Activated T-helper 1 cell treated with anti-CD3 and anti-CD28 coated beads, Interleukin-12 subunit alpha, Interleukin-12 subunit beta, Interleukin-2, Interleukin-4 antibody, amounts not matched to agents 30 ng/mL and 10 ng/mL and 1 ng/mL, durations not matched to agents 14 hours and 24 hours and 36 hours (primary cell): ENCODE data around the gene NR2C2AP. TPM values are rescaled to one million over a fixed set of nuclear protein-coding genes. Genes with fewer than 3 reads are reported as not detected.
"Not testable (repeated sequence)": the region's sequence is repeated elsewhere in the genome, so short reads cannot be mapped to it uniquely, and the experiment has no call there.

Experiments
- DNase-seq: peaks from one replicate; pipeline ENCODE4 v3.0.0; 2021; ENCODE audit warnings: low spot score
- H3K27ac Mint-ChIP-seq: one replicate; pipeline ENCODE4 v1.8.0; 2021; ENCODE audit warnings: mild to moderate bottlenecking, mixed read lengths
- H3K27me3 Mint-ChIP-seq: one replicate; pipeline ENCODE4 v1.8.0; 2022; ENCODE audit warnings: mild to moderate bottlenecking, moderate library complexity, mixed read lengths; ENCODE audit not compliant: insufficient read depth
- H3K36me3 Mint-ChIP-seq: one replicate; pipeline ENCODE4 v1.8.0; 2021; ENCODE audit warnings: low read depth, mixed read lengths
- H3K4me1 Mint-ChIP-seq: one replicate; pipeline ENCODE4 v1.8.0; 2021; ENCODE audit warnings: low read depth, mixed read lengths
- H3K4me3 Mint-ChIP-seq: one replicate; pipeline ENCODE4 v1.8.0; 2021; ENCODE audit warnings: mild to moderate bottlenecking, moderate library complexity, mixed read lengths
- H3K9me3 Mint-ChIP-seq: one replicate; pipeline ENCODE4 v1.8.0; 2021; ENCODE audit warnings: mixed read lengths
- intact Hi-C: fragments of 100-400 bp; cut with micrococcal nuclease; formaldehyde crosslinking; loops from one replicate; pipeline ENCODE4 v1.15.1; 2024
- total RNA-seq: library from RNA; stranded (reverse); gene quantifications from 2 replicates; pipeline ENCODE4 v1.2.3, GENCODE V29; 2022

NR2C2AP gene
- total RNA-seq, 1 donor from 2014 or later = 52.0 TPM

DNA sequence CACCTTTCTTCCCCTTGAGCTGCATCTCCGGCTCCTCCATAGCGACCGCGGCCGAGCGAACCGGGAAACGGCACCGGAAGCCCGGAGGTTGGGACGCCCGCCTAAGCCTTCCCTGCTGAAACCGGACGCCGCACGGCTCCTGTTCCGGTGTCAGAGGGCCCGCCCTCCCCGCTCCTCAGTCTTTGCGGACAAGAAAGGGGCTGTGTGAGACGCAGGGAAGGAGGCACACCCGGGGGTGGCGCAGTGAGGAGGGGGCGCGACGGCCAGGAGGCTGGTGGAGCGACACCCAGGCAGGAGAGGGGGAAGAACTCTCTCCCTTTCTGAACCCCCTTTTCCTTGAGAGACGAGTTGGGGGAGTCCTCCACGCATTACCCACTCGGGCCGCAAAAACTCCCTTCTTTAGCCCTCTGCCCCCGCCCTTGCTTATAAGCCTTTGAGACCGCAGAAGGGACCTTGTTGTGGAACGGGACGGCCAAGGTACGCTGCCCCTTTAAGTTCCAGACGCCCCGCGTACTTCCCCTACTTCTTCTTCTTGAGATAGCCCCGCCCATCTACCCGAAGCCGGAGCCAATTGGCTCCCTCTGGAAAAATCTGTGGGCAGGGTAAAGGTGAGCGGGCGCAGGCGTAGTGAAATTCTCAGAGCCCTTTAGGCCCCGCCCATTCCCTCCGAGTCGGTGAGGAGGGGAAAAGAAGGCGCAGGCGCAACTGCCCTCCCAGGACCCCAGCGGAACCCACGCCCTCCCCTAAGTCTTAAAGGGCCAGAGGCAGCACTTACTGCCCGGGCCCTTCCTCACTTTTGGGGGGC lies 10.9 kb downstream of the NR2C2AP start, which contains the start of the genes BORCS8 and RFXANK:
BORCS8 (minus strand) TSS at position 75 of the 805 bp plus-strand sequence; CDS start at position 40, 35 bp downstream.
RFXANK (plus strand) TSS at position 181 of the 805 bp plus-strand sequence. CDS start 1,689 bp downstream, outside the sequence.
- peak; percentile 99 for DNase-seq
- Mint-ChIP-seq H3K4me1 (peaks cover 20% of the 10 kb centered on the region), H3K27me3 (no peaks in the 10 kb centered on the region), H3K4me3 (peak within 1 kb of the TSS; percentile 96), H3K9me3 (no peaks in the 10 kb centered on the region), H3K27ac (peak within 1 kb of the TSS; percentile 99), H3K36me3 (peaks cover 7% of the 10 kb centered on the region)
- intact Hi-C loops = loop anchor here (1.0 to 5.0 kb wide), 14 partner anchors 11 to 670 kb away; partner anchors contain the start of genes ARMC6, COPE, DDX49 and ELL

DNA sequence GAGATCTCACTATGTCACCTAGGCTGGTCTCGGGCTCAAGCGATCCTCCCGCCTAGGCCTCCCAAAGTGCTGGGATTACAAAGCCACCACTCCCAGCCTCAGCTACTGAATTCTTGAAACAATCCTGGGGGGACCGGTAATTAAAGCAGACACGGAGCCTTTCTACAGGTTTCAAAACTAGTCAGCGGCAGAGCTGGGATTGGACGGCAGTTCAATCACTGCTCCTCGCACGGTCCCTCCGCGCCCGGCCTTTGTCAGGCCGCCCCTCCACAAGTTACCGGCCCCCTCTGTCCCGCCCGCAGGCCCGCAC lies 11.5 kb downstream of the NR2C2AP start:
- no peak for DNase-seq
- Mint-ChIP-seq H3K27ac (peak overlapping the region; percentile 99), H3K4me3 (peak overlapping the region; percentile 96), H3K36me3 (peaks cover 7% of the 10 kb centered on the region), H3K9me3 (peaks cover 3% of the 10 kb centered on the region), H3K27me3 (no peaks in the 10 kb centered on the region), H3K4me1 (peaks cover 20% of the 10 kb centered on the region)
- intact Hi-C loops = loop anchor here (1.0 to 5.0 kb wide), 14 partner anchors 12 to 669 kb away; partner anchors contain the start of genes ARMC6, COPE, DDX49 and ELL

DNA sequence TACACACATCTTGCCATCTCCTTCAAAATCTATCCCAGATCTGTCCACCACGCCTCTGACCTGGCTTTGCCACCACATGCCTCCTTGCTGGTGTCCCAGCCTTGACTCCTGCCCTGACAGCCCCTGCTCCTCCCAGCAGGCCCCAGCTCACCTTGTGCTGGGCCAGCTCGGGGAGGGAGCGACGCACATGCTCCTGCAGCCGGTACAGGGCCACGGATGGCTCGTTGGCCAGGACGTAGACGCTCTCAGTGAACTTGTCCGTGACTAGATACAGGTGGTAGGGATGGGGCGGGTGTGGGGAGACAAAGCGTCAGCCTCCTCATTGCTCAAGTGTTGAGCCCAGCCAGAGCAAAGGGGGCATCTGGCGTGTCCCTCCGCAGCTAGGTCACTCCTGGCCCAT lies 16.5 kb downstream of the NR2C2AP start:
- H3K4me3 Mint-ChIP-seq = no peak overlapping the region
- H3K27ac Mint-ChIP-seq = no peak overlapping the region
- DNase-seq = no peak
- peaks cover 8% of the 10 kb centered on the region for H3K9me3 Mint-ChIP-seq
- peaks cover 19% of the 10 kb centered on the region for H3K36me3 Mint-ChIP-seq
- intact Hi-C loops = loop anchor here (1.0 to 2.0 kb wide), 2 partner anchors 134 to 174 kb away; partner anchors contain the start of genes MAU2 and SUGP1
- peaks cover 6% of the 10 kb centered on the region for H3K4me1 Mint-ChIP-seq
- H3K27me3 Mint-ChIP-seq = no peaks in the 10 kb centered on the region

DNA sequence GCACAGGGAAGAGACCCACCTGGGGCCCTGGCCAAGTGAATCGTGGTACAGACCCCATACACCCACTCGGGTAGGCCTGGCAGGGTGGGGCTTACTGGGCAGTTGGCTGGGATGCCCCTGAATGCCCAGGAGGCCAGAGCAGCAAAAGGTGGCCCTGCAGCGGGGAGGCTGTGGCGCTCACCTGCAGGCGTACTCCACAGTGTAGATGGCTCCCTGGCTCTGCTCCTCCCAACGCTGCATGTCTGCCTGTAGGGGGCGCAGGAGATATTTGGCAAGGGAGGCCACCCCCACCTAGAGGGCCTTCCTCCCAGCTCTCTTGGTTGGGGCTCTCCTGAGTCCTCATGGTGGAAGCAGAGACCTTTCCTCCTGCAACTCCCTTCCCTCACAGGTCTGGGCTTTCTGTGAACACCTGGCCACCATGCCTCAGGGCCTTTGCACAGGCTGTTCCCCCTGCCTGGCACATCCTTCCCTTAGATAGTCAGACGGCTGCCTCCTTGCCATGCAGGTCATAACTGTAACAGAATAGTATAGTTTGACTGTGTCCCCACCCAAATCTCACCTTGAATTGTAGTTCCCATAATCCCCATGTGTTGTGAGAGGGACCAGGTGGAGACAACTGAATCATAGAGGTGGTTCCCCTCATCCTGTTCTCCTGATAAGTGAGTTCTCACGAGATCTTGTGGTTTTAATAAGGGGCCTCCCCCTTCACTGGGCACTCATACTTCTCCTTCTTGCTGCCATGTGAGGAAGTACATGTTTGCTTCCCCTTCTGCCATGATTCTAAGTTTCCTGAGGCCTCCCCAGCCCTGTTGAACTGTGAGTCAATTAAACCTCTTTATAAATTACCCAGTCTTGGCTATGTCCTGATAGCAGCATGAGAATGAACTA lies 17.1 kb downstream of the NR2C2AP start:
- Mint-ChIP-seq H3K27me3 (no peaks in the 10 kb centered on the region), H3K4me1 (peaks cover 6% of the 10 kb centered on the region), H3K9me3 (peaks cover 8% of the 10 kb centered on the region), H3K36me3 (peaks cover 22% of the 10 kb centered on the region), H3K4me3 (no peak overlapping the region), H3K27ac (no peak overlapping the region)
- peak; percentile 32 for DNase-seq
- intact Hi-C loops = loop anchor here (1.0 to 2.0 kb wide), 2 partner anchors 134 to 175 kb away; partner anchors contain the start of genes MAU2 and SUGP1

DNA sequence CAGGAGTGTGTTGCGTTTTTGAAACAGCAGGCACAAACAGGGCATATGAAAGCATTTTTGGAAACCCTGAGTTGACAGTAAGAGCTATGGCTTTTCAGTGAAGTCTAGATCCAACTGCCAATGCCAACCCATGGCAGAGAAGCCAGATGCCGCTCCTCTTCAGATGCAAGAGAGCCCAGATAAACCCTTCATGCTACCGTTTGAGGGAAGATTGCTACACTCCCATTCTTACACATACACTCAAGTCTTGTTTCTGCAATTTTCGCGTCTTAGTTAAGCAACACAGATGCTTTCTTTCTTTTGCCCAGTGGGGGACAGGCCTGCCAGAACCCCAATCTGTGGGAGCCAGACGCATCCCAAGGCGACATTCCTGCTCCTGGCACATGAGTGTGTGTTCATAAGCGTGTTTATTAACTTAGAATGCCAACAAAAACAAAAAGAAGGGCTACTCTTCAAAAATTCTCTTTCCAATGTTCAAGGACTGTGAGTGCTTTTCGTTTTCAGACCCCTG lies 21.7 kb downstream of the NR2C2AP start:
- intact Hi-C loops = no loop called here

DNA sequence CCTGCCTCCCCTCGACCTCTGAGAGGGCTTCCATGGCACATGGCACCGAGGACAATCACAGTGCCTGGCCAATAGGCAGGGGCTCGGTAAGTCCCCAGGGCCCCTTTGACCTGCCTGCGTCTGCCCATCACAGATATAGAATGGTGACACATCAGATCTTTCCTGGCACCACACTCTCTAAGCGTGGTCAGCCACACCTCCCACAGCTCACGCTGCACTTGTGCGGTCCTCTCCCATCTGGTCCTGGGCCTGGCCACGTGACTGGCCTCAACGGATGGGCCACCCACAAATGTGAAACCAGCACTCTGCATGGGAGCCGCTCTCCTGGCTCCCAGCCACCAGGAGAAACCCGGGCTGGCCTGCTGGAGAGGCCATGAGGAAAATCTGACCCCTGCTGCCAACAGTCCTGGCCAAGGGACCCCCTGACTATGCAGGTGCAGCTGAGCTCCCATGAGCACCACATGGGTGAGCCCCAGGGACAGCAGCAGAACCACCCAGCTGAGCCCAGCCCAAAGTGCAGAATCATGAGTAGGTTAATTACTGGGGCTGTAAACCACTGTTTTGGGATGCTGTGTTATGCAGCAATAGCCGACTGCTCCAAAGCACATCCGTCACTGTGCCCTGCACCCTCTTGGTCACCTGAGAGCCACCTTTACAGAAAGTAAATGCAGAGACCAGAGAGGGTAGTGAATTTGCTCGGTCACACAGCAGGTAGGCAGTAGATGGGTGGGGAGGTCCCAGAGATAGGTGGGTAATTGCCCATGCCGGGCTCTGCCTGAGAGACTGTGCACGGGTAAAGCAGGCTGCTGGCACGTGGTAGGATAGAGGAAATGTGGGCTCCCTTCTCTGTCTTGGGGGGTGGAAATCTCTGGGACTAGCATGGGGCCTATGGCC lies 23.4 kb downstream of the NR2C2AP start:
- no peak overlapping the region for H3K27ac Mint-ChIP-seq
- no peaks in the 10 kb centered on the region for H3K9me3 Mint-ChIP-seq
- H3K4me3 Mint-ChIP-seq = no peak overlapping the region
- H3K36me3 Mint-ChIP-seq = peaks cover 16% of the 10 kb centered on the region
- no peak for DNase-seq
- intact Hi-C loops = no loop called here
- no peaks in the 10 kb centered on the region for H3K4me1 Mint-ChIP-seq
- H3K27me3 Mint-ChIP-seq = no peaks in the 10 kb centered on the region

More for the DNA sequence above, 21.7 kb downstream of the NR2C2AP start:
- Mint-ChIP-seq H3K9me3 (peaks cover 3% of the 10 kb centered on the region), H3K27me3 (no peaks in the 10 kb centered on the region), H3K4me3 (no peak overlapping the region), H3K27ac (no peak overlapping the region), H3K4me1 (peaks cover 6% of the 10 kb centered on the region), H3K36me3 (peaks cover 22% of the 10 kb centered on the region)
- no peak for DNase-seq

DNA sequence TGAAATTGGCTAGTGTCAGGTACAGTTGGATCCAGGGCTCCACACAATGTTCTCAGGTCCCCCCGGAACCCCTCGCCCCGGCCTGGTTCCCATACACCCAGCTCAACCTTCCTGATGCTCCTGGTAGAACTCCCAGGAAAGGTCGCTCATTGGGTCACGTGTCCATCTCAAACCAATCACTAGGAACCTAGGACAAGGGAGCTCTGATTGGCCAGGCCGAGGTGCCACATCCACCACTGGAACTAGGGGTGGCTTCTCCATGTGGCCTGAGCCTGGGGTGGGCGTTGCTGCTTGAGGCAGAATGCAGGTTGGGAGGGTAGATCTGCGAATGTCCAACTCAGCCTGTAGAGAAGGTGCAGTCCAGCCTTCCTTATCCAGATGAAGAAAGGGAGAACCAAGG lies 26.3 kb downstream of the NR2C2AP start:
- Mint-ChIP-seq H3K27me3 (no peaks in the 10 kb centered on the region), H3K27ac (no peak overlapping the region), H3K4me1 (no peaks in the 10 kb centered on the region), H3K4me3 (no peak overlapping the region), H3K36me3 (peaks cover 10% of the 10 kb centered on the region), H3K9me3 (no peaks in the 10 kb centered on the region)
- DNase-seq = no peak
- intact Hi-C loops = no loop called here

DNA sequence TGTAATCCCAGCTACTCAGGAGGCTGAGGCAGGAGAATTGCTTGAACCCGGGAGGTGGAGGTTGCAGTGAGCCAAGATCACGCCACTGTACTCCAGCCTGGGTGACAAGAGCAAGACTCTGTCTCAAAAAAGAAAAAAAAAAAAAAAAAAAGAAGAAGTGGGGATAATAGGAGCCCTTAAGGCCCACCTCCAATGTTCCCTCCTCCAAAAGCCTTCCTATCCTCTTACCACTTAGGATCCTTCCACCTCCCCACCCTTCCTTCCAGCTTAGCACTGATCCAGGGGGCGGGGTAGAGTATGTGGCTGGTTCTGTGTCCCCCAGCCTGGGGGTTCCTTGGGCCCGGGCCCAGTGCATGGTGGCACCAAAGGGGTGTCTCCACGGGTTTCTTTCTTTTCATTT lies 30.0 kb downstream of the NR2C2AP start:
- H3K4me3 Mint-ChIP-seq, H3K27ac Mint-ChIP-seq, DNase-seq, H3K9me3 Mint-ChIP-seq, H3K27me3 Mint-ChIP-seq, H3K36me3 Mint-ChIP-seq, intact Hi-C loops: not testable (repeated sequence)
- H3K4me1 Mint-ChIP-seq = peaks cover 16% of the 10 kb centered on the region

DNA sequence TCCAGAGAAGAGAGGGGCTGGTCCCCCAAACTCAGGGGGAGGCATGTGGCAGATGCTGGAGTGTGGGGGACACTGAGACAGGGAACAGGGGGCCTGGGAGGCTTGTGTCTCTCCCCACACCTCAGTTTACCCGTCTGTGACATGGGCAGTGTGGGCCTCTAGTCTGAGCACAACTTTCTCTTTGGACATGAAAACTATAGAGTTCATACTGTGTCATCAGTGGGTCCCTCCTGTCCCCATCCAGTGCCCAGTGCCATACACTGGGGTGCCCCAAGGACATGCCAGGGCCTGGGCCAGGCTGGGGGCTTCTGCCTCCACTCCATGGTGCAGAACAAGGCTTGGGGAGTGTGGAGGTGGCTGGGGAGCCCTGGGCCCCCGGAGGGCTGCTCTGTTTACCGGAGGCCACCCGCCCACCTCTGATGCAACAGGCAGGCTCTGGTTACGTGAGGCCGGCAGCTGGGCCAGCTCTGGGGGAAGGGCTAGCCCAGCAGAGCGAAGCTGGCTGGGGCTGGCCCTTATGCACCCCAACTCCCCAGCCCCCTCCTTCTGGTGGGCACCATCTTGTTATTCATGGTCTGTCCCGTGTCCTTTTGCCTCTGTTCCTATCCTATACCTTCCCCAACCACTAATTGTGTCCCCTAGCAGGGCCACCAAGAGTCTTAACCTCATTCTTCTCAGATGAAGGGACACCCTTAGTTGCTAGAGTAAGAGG lies 31.2 kb downstream of the NR2C2AP start:
- Mint-ChIP-seq H3K36me3 (peaks cover 3% of the 10 kb centered on the region), H3K9me3 (no peaks in the 10 kb centered on the region), H3K27me3 (peaks cover 3% of the 10 kb centered on the region), H3K4me1 (peaks cover 16% of the 10 kb centered on the region), H3K27ac (no peak overlapping the region), H3K4me3 (no peak overlapping the region)
- DNase-seq = no peak
- intact Hi-C loops = no loop called here

DNA sequence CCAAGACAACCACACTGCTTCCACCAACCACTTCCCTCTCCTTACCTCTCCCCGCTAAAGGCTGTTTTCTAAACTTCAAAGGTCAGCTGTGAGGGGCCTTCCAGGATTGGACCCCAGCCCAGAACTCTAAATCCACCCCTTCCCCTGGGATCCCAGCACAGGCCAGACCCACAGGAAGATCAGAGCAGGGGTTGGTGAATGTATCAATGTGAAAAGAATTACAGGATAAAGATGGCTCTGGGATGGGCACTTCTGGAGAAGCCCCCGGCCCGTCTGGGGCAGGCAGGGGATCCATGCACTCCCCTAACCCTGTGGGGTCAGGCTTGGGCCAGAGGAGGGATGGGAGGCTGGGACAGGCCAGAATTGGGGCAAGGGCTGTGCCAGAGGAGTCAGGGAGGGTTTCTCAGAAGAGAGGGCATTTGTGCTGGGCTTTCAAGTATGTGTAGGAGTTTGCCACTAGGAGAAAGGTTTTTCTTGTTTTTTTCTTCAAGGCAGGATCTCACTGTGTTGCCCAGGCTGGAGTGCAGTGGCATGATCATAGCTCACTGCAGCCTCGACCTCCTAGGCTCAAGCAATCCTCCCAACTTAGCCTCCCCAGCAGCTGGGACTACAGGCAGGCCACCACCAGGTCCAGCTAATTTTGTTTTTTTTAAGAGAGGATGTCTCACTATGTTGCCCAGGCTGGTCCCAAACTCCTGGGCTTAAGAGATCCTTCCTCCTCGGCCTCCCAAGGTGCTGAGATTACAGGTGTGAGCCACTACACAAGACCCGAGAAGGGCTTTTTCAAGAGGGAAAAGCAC lies 32.1 kb downstream of the NR2C2AP start:
- no peak overlapping the region for H3K4me3 Mint-ChIP-seq
- H3K36me3 Mint-ChIP-seq = peaks cover 3% of the 10 kb centered on the region
- H3K27me3 Mint-ChIP-seq = peaks cover 3% of the 10 kb centered on the region
- intact Hi-C loops = loop anchor here (1.0 kb wide), 2 partner anchors 32 to 33 kb away; partner anchors contain the start of genes NR2C2AP and TMEM161A
- no peak overlapping the region for H3K27ac Mint-ChIP-seq
- DNase-seq = no peak
- H3K4me1 Mint-ChIP-seq = peaks cover 16% of the 10 kb centered on the region
- H3K9me3 Mint-ChIP-seq = no peaks in the 10 kb centered on the region
